Glomerular visceral epithelial cell (primary cell): ENCODE measurements around the gene CELSR1.

ENCODE experiments used
- DNase-seq: peaks from one replicate; pipeline ENCODE4 v3.0.0-alpha.2; 2016; ENCODE audit errors: extremely low spot score

The CELSR1 gene

DNA sequence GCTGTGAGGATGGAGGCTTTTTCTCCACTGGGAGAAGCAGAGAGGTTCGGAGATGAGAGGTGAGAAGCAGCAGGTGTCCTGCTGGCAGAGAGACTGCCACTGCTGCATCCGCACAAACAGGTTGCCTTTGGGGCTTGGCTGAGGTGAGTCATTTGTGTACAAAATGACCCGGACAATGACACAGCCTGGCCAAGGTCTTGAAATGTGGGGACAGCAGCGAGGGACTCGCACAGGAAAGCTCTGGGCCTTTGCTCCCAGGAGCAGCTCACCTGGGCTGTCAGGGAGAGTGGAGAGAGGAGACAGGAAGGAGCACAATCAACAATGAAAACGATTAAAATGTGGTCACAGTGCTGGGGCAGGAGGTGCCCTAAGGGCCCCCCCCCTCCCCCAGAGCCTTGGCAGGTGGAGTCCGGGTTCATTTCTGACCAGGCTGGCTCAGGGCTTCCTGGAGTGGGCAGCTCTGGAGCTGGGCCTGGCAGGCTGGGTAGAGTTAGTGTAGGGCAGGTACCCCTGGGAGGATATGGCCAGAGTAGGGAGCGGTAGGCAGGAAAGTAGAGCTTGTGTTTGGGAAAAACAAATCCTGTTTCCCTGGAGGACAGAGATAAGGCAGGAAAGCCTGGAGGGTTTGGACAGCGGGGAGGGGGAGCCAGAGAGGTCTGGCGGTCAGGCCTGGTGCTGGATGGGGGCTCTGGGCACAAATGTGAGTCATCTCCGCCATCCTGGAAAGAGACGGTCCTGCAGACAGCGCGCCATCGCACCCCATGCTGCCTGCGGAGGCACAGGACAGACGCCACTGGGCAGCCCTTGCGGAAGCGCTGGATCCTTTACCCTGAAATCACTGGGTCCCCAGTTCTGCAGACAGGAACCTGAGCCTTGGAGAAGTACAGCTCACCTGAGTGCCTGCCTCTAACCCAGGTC is 37.8 kb upstream of the CELSR1 start:
- no peak for DNase-seq

DNA sequence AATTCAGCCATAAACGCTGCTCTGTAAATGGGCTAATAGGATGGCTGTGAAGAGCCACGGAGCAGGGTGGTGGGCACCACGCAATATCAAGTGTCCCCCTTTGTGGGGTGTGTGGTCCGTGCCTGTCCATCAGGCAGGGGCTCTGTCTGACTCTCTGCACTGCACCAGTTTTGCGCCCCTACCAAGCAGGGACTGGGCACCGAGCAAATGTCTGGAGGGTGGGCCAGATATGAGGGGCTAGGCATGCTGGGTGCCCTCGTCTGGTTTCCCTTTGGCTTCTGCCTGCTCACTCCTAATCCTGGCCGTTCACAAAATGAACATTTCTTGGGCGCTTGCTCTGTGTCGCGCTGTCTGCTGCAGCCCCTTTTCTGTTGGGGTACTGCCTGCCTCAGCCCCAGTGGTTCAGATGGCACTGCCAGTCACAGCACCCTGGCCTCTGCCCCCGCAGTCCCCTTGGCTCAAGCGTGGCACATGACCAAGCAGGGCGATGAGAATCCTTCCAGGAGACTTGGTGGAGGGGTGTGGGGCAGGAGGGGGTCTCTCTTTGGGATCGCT is 37.1 kb upstream of the CELSR1 start:
- no peak for DNase-seq

DNA sequence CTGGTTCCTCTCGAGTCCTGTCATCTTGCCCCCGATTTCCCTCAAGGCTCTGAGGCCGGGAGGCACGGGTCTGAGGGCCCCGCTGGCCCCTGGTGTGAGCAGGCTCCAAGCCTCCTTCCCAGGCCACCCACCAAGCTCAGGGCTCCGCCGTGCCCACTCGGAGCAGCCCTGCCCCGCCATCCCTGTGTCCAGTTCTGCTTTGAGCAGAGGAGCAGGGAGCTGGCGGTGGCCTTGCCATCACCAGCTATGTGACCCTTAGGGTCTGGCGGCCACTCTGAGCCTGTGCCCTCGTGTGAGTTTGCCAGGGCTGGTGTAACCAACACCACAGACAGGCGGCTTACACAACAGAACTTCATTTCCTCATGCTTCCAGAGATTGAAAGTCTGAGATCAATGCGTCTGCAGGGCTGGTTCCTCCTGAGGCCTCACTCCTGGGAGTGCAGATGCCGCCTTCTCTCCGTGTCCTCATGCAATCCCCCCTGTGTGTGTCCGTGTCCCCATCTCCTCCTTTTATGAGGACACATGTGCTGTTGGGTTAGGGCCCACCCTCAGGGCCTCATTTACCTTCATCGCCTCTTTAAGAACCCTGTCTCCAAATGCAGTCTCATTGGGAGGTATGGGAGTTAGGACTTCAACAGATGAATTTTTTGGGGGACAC is 36.5 kb upstream of the CELSR1 start:
- no peak for DNase-seq

GRCh38 chr22:46572911-46573780 is 35.7 kb upstream of the CELSR1 start:
- DNase-seq, result no peak

DNA sequence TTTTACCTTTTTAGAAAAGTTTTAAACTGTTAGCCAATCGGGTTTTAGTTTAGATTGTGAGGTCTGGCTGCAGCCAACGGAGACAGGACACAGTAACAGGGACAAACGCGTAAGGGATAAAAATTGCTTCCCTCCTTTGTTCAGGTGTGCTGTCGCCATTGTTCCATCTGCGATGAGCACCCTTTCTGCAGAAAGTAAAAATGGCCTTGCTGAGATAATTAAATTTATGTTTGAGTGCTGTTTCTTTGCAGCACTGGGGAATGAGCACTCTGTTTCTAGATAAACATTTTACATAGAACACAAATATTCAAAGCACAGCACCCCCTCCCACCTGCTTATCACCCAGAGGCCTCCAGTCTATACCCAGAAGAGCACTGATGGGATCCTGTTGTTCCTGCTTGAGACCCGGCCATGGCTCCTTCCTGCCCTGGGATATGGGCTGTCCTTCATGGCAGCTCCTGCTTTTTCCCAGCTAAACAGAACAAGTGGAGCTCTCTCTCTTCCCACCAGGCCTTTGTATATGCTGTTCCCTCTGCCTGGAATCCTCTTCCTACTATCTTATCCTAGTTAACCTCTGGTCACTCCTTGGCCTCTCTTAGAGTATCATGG is 34.3 kb upstream of the CELSR1 start:
- no peak for DNase-seq

- no peak for DNase-seq
Measured at GRCh38 chr22:46569848-46570695, 32.7 kb upstream of the CELSR1 start.

- no peak for DNase-seq
Measured at GRCh38 chr22:46569055-46569847, 31.8 kb upstream of the CELSR1 start.

GRCh38 chr22:46568102-46568809 is 30.8 kb upstream of the CELSR1 start:
- DNase-seq, result no peak

- no peak for DNase-seq
Measured at GRCh38 chr22:46567471-46567870, 30.1 kb upstream of the CELSR1 start.

- no peak for DNase-seq
Measured at GRCh38 chr22:46564084-46564714, 26.8 kb upstream of the CELSR1 start.

GRCh38 chr22:46563381-46564083 is 26.1 kb upstream of the CELSR1 start:
- DNase-seq, result peak; percentile 55

DNA sequence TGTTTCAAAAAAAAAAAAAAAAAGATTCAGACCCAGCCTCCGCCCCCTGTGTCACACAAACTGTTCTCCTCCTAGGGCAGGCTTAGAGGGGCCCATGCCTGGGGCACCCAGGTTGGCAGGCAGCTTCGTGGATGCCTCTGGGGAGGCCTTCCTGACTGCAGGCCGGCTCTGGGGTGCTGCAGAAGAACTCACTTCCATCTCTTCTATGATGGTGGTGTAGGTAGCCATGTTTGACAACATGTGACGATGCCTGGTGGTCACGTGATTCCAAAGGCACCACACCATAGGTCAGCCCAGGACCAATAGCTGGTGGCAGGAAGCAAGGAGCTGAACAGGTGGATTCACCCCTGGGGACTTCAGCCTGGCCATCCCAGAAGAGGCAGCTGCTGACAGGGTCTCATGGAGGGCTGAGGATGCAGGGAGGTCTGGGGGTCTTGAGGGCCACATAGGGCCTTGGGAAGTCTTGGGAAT is 24.1 kb upstream of the CELSR1 start:
- DNase-seq, result peak; percentile 34

- no peak for DNase-seq
Measured at GRCh38 chr22:46560696-46561295, 23.4 kb upstream of the CELSR1 start.

DNA sequence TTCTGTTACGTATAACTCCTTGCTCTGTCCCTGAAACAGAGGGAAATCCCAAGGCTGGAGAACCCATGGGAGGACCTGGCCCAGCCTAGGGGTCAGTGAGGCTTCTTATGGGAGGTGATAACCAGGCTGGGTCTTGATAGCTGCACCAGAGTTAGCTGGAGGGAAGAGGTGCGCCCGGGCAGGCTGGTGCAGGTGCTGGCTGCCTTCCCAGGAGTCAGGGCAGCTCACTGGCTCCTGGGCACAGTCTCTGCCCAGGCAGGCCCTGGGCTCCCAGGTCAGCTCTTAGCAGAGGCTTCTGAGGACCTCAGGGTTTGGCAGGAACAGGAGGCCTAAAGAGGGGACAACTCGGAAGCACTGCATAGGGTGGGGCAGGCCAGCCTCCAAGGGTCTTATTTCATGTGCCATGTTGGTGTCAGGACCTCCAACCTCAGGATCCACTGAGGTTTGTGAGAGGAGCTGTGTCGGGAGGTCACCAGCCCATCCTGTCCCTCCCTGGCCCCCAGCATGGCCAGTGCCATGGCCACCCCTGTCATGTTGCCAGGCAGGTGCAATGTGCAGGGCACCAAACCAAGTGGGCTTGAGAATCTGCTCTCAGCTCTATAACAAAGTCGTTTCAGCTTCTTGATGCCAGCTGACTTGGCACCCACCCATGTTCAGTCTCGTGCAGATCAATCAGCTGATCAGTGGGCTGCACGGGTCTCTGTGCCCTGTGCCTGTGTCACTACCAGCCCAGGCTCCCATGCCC is 20.5 kb upstream of the CELSR1 start:
- DNase-seq, result no peak

DNA sequence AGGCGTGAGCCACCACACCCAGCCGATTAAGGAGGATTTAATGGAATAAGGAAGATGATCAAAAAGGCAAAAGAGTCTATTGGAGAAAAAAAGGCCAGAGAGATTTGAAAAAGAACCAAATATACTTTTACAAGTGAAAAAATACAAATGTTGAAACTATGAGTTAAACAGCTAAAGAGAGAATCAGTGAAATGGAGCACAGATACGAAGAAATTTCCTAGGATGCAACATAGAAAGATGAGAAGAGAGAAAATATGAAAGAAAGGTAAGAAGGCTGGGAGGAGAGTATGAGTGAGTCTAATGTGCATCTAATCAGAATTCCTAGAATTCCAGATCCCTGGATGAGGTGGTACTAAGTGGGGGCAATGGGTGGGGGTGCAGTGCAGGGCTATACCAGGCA is 19.4 kb upstream of the CELSR1 start:
- DNase-seq, result no peak

- DNase-seq, result no peak
Measured at GRCh38 chr22:46553189-46553588, 15.8 kb upstream of the CELSR1 start.

- DNase-seq, result no peak
Measured at GRCh38 chr22:46551996-46552395, 14.6 kb upstream of the CELSR1 start.
